Parathyroid adenoma (tissue), 2 donors: ENCODE measurements around the gene CLTRN.
A peak's percentile ranks its signal among the peaks of the same experiment; 100 is the strongest.

Source experiments
- H2AFZ ChIP-seq: fragments of 300-600 bp; sonication (generic); one replicate; pipeline ENCODE4 v1.7.0; 2017; ENCODE audit warnings: antibody characterized with exemption, mild to moderate bottlenecking
- H3K27ac ChIP-seq: fragments of 300-600 bp; sonication (generic); one replicate; pipeline ENCODE4 v1.7.0; 2017
- H3K27me3 ChIP-seq: fragments of 300-600 bp; sonication (generic); one replicate; pipeline ENCODE4 v1.7.0; 2017; ENCODE audit warnings: low read length; ENCODE audit not compliant: control insufficient read depth, insufficient read depth
- H3K36me3 ChIP-seq: fragments of 300-600 bp; sonication (generic); one replicate; pipeline ENCODE4 v1.7.0; 2017; ENCODE audit warnings: low read length; ENCODE audit not compliant: control insufficient read depth, insufficient read depth
- H3K4me1 ChIP-seq: fragments of 300-600 bp; sonication (generic); one replicate; pipeline ENCODE4 v1.7.0; 2017; ENCODE audit warnings: control low read depth
- H3K4me2 ChIP-seq: fragments of 300-600 bp; sonication (generic); one replicate; pipeline ENCODE4 v1.7.0; 2017; ENCODE audit warnings: low read length
- H3K4me3 ChIP-seq: fragments of 300-600 bp; sonication (generic); one replicate; pipeline ENCODE4 v1.7.0; 2017; ENCODE audit warnings: low read depth, low read length
- H3K79me2 ChIP-seq: fragments of 300-600 bp; sonication (generic); one replicate; pipeline ENCODE4 v1.7.0; 2017; ENCODE audit warnings: control low read depth
- H3K9ac ChIP-seq: fragments of 300-600 bp; sonication (generic); one replicate; pipeline ENCODE4 v1.7.0; 2017; ENCODE audit warnings: mild to moderate bottlenecking
- H3K9me3 ChIP-seq: fragments of 300-600 bp; sonication (generic); one replicate; pipeline ENCODE4 v1.7.0; 2017; ENCODE audit warnings: low read length; ENCODE audit not compliant: control insufficient read depth
- CTCF ChIP-seq: fragments of 300-600 bp; sonication (generic); IDR thresholded peaks from one replicate; pipeline ENCODE4 v1.7.0; 2017; ENCODE audit warnings: antibody characterized with exemption, mild to moderate bottlenecking
- donor health status: primary hyperparathyroidism.

CLTRN gene

GRCh38 chrX:15680401-15680800, 15.8 kb upstream of the CLTRN start:
- H2AFZ ChIP-seq, result no peak overlapping the region
- H3K4me1 ChIP-seq, result no peaks in the 10 kb centered on the region
- H3K9me3 ChIP-seq, result no peaks in the 10 kb centered on the region
- H3K27me3 ChIP-seq, result no peaks in the 10 kb centered on the region
- no peak overlapping the region for H3K4me2 ChIP-seq
- H3K27ac ChIP-seq, result no peak overlapping the region
- no peak overlapping the region for H3K4me3 ChIP-seq
- H3K9ac ChIP-seq, result no peak overlapping the region
- H3K79me2 ChIP-seq, result peaks cover 16% of the 10 kb centered on the region
- H3K36me3 ChIP-seq, result no peaks in the 10 kb centered on the region
- no peak for TF ChIP-seq CTCF

GRCh38 chrX:15679246-15679645, 14.6 kb upstream of the CLTRN start:
- Histone ChIP-seq H3K36me3 (no peaks in the 10 kb centered on the region), H3K4me3 (no peak overlapping the region), H3K9ac (no peak overlapping the region), H3K79me2 (peaks cover 16% of the 10 kb centered on the region), H3K27me3 (no peaks in the 10 kb centered on the region), H3K27ac (no peak overlapping the region), H3K4me1 (no peaks in the 10 kb centered on the region), H3K4me2 (no peak overlapping the region), H2AFZ (no peak overlapping the region), H3K9me3 (no peaks in the 10 kb centered on the region)
- TF ChIP-seq CTCF, result no peak

- H3K27ac ChIP-seq, result no peak overlapping the region
- no peak overlapping the region for H3K9ac ChIP-seq
- no peaks in the 10 kb centered on the region for H3K4me1 ChIP-seq
- H2AFZ ChIP-seq, result no peak overlapping the region
- H3K79me2 ChIP-seq, result peaks cover 16% of the 10 kb centered on the region
- no peaks in the 10 kb centered on the region for H3K9me3 ChIP-seq
- no peak overlapping the region for H3K4me3 ChIP-seq
- H3K36me3 ChIP-seq, result no peaks in the 10 kb centered on the region
- no peaks in the 10 kb centered on the region for H3K27me3 ChIP-seq
- TF ChIP-seq CTCF, result no peak
- no peak overlapping the region for H3K4me2 ChIP-seq
These were observed 13.7 kb upstream of the CLTRN start for GRCh38 chrX:15678339-15678738.

GRCh38 chrX:15676886-15677285, 12.3 kb upstream of the CLTRN start:
- Histone ChIP-seq H3K4me2 (no peak overlapping the region), H2AFZ (no peak overlapping the region), H3K4me3 (no peak overlapping the region), H3K36me3 (no peaks in the 10 kb centered on the region), H3K9ac (no peak overlapping the region), H3K4me1 (no peaks in the 10 kb centered on the region), H3K79me2 (peaks cover 14% of the 10 kb centered on the region), H3K27ac (no peak overlapping the region), H3K27me3 (no peaks in the 10 kb centered on the region), H3K9me3 (no peaks in the 10 kb centered on the region)
- no peak for TF ChIP-seq CTCF

- Histone ChIP-seq H3K4me1 (no peaks in the 10 kb centered on the region), H3K79me2 (peaks cover 14% of the 10 kb centered on the region), H3K36me3 (no peaks in the 10 kb centered on the region), H3K27me3 (no peaks in the 10 kb centered on the region), H3K27ac (peak overlapping the region; percentile 99), H2AFZ (peak overlapping the region; percentile 93), H3K4me3 (peak overlapping the region; percentile 87), H3K9me3 (no peaks in the 10 kb centered on the region), H3K9ac (peak overlapping the region; percentile 84), H3K4me2 (peak overlapping the region; percentile 88)
- TF ChIP-seq CTCF, result no peak
These were observed 10.9 kb upstream of the CLTRN start for GRCh38 chrX:15675490-15675921.
